Aorta (tissue), 5 donors: Measurements from ENCODE around the gene OBSCN. TPM values are rescaled to one million over a fixed set of nuclear protein-coding genes. Genes with fewer than 3 reads are reported as not detected.
"Not testable (repeated sequence)": the region's sequence is repeated elsewhere in the genome, so short reads cannot be mapped to it uniquely, and the experiment has no call there.

Experiments used
- ATAC-seq: fragments of 200-7000 bp; cut with Tn5 transposase; one replicate; pipeline ENCODE4 v1.9.1; 2022; ENCODE audit warnings: moderate library complexity; ENCODE audit not compliant: low FRiP score
- DNase-seq, 2 donors: peaks; one replicate each; pipeline ENCODE4 v3.0.0-alpha.2; 2020
- H3K27ac ChIP-seq, 2 donors: one replicate each; pipeline ENCODE4 v1.5.1; 2013; ENCODE audit warnings: low read length in 2 of 2, mild to moderate bottlenecking in 2 of 2, moderate library complexity in 2 of 2, control low read depth in 1 of 2, inconsistent platforms in 1 of 2, low read depth in 1 of 2
- H3K27me3 ChIP-seq, 2 donors: one replicate each; pipeline ENCODE4 v1.6.1; 2013; ENCODE audit warnings: control low read depth in 1 of 2, low read length in 1 of 2, mild to moderate bottlenecking in 1 of 2, moderate library complexity in 1 of 2; ENCODE audit not compliant: insufficient read depth in 2 of 2, control insufficient read depth in 1 of 2
- H3K36me3 ChIP-seq, 2 donors: one replicate each; pipeline ENCODE4 v1.6.1; 2013; ENCODE audit warnings: control low read depth in 1 of 2, low read length in 1 of 2, mild to moderate bottlenecking in 1 of 2; ENCODE audit not compliant: insufficient read depth in 2 of 2, control insufficient read depth in 1 of 2
- H3K4me1 ChIP-seq, 2 donors: one replicate each; pipeline ENCODE4 v1.6.1; 2013; ENCODE audit warnings: low read length in 2 of 2, control low read depth in 1 of 2, mild to moderate bottlenecking in 1 of 2, moderate library complexity in 1 of 2; ENCODE audit not compliant: insufficient read depth in 2 of 2, control insufficient read depth in 1 of 2
- H3K4me3 ChIP-seq, 2 donors: one replicate each; pipeline ENCODE4 v1.5.1; 2013; ENCODE audit warnings: low read length in 2 of 2, control low read depth in 1 of 2, mild to moderate bottlenecking in 1 of 2
- H3K9me3 ChIP-seq: one replicate; pipeline ENCODE4 v1.6.1; 2013; ENCODE audit warnings: mild to moderate bottlenecking, low read length; ENCODE audit not compliant: control insufficient read depth
- WGBS, 2 donors: extraction: QIAGEN DNeasy Blood & Tissue Kit; methylation state at CpG; one replicate each; pipeline ENCODE4 v1.1.7; 2013; 5-methylcytosine and 5-hydroxymethylcytosine counted together
- intact Hi-C, 2 donors: fragments of 100-400 bp; cut with DNase I; formaldehyde crosslinking; loops; one replicate each; pipeline versions ENCODE4 v1.14.2 to v1.15.0; 2022
- polyA plus RNA-seq, 2 donors: library from polyadenylated mRNA; stranded (reverse); fragments of 200-250 nt; gene quantifications; one replicate each; pipeline ENCODE4 v1.2.3, GENCODE V29; 2013
- total RNA-seq, 2 donors: library from RNA; stranded (reverse); fragmentation: NEBNext Ultra II Directional; extraction: Animal tissue kit (Norgen Biotek cat#: 25700); gene quantifications; one replicate each; pipeline ENCODE4 v1.2.1, GENCODE V29; 2021
- donor health status: healthy with polysubstance abuse.
- donor health status: Bipolar disorder and iron deficiency.
- donor health status: DM: no; HTN: no; CAD: no.
- donor health status: DM: no; HTN: no; CAD: no.
- donor health status: DM: yes; HTN: yes; CAD: no.

The OBSCN gene
- total and polyA plus RNA-seq, 4 donors = 2.0 to 19.3 (median 6.4) TPM

DNA sequence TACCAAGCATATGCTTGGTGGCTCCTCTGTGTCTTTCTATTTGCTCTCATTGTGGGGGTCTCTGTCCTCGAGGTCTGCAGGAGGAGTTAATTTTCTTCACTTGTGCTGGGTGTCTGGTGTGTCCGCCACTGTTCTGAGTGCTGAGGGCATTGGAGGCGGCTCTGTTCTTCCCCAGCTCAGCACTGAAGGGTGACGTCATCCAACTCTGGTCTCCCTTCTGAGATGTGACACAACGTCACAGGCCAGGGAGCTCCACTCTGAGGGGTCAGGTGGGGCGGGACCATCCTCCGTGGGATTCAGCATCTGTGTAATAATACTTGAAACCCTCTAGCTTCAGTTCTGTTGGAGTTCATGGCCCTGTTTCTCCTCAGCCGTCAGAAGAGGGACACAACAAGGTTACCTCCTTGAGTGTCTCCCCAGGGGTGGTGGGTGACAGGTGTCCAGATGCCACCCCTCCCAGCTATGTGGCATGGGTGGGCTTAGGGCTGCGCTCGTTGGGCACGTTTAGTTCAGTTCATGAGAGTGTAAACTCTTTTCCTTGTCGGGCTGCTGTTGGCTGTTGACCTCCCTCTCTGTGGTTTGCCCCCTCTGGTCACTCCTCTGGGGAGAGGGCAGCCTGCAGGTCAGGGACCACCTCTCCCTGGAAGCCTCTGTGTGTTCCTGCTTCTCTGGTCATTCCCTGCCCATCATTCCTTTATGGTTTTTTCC, 39.1 kb upstream of the OBSCN start:
- no peak for ATAC-seq
- WGBS, 2 donors = 78 to 81% methylated on average over 11 to 12 of the region's 12 CpGs

GRCh38 chr1:228169345-228169744, 38.5 kb upstream of the OBSCN start:
- intact Hi-C loops = loop anchor here in 1 of 2 donors (5.0 to 10.0 kb wide), 2 partner anchors 108 to 385 kb away; no protein-coding TSS in a partner anchor
- 83 to 93% methylated on average over 2 of the region's 2 CpGs for WGBS, 2 donors
- no peak for ATAC-seq
- no peaks in the 10 kb centered on the region for H3K27me3 ChIP-seq
- no peaks in the 10 kb centered on the region for H3K4me1 ChIP-seq
- H3K27ac ChIP-seq = no peak overlapping the region
- no peaks in the 10 kb centered on the region for H3K9me3 ChIP-seq
- no peak overlapping the region for H3K4me3 ChIP-seq
- no peaks in the 10 kb centered on the region for H3K36me3 ChIP-seq
- peak in 1 of 2 donors; percentile 7 for DNase-seq

More for the DNA sequence above, 39.1 kb upstream of the OBSCN start:
- H3K9me3 ChIP-seq = no peaks in the 10 kb centered on the region
- intact Hi-C loops = loop anchor here in 1 of 2 donors (5.0 to 10.0 kb wide), 2 partner anchors 109 to 384 kb away; no protein-coding TSS in a partner anchor
- no peak overlapping the region for H3K27ac ChIP-seq
- DNase-seq = peak; percentile 40 to 48
- no peaks in the 10 kb centered on the region for H3K36me3 ChIP-seq
- H3K4me1 ChIP-seq = no peaks in the 10 kb centered on the region
- no peaks in the 10 kb centered on the region for H3K27me3 ChIP-seq
- no peak overlapping the region for H3K4me3 ChIP-seq

DNA sequence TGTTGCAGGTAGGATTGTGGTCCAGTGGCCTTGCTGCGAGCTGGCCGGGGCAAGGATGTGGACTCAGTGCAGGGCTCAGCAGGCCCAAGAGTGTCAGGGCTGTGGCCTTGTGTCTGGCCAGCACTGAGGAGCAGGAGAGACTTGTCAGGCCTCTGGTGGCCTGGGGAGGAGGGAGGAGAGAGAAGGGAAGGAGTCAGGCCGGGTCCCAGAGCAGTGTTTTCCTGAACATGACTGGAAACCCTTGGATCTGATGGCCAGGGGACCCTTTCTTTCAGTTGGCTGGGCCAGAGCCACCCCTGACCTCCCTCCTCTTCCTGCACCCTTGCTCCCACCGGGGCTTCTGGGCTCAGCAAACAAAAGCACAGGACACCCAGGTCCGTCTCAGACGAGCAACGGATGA, 37.2 kb upstream of the OBSCN start:
- DNase-seq = peak in 1 of 2 donors; percentile 52
- ATAC-seq = no peak
- H3K4me3 ChIP-seq = no peak overlapping the region
- no peaks in the 10 kb centered on the region for H3K9me3 ChIP-seq
- no peaks in the 10 kb centered on the region for H3K4me1 ChIP-seq
- intact Hi-C loops = no loop called here
- no peaks in the 10 kb centered on the region for H3K36me3 ChIP-seq
- no peak overlapping the region for H3K27ac ChIP-seq
- H3K27me3 ChIP-seq = no peaks in the 10 kb centered on the region
- WGBS, 2 donors = 87 to 91% methylated on average over 7 of the region's 7 CpGs

DNA sequence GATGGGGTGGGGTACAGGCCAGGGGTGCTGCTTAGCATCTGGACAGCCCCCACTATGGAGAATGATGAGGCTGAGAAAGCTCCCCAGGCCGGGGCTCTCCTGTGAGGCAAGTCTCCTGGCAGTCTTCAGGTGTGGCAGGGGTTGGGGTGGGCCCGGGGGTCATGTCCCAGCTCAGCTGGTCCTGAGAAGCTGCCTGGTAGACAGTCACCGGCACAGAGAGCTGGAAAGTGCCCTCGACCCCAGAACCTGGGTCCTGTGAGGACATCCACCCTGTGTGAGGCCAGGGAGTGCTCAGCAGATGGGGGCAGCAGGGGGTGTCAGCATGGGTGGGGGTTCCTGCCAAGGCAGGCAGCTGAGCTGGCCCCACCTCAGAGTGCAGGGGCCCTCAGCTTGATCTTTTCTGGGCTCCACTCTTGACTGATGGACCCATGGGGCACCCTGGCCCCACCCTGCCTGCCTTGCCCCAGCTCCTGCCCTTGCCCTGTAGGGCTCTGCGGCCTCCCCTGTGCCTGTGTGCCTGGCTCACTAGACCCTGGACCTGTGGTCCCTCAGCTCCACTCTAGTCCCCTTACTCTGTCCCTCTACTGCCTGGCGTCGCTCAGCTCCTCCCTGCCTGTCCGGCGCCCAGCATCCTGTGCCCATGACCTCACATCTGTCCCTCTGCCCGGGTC, 36.5 kb upstream of the OBSCN start:
- Histone ChIP-seq H3K4me1 (no peaks in the 10 kb centered on the region), H3K4me3 (no peak overlapping the region), H3K36me3 (no peaks in the 10 kb centered on the region), H3K27ac (no peak overlapping the region), H3K9me3 (no peaks in the 10 kb centered on the region), H3K27me3 (no peaks in the 10 kb centered on the region)
- 78 to 81% methylated on average over 10 of the region's 10 CpGs for WGBS, 2 donors
- DNase-seq = peak in 1 of 2 donors; percentile 61
- ATAC-seq = no peak
- intact Hi-C loops = no loop called here

DNA sequence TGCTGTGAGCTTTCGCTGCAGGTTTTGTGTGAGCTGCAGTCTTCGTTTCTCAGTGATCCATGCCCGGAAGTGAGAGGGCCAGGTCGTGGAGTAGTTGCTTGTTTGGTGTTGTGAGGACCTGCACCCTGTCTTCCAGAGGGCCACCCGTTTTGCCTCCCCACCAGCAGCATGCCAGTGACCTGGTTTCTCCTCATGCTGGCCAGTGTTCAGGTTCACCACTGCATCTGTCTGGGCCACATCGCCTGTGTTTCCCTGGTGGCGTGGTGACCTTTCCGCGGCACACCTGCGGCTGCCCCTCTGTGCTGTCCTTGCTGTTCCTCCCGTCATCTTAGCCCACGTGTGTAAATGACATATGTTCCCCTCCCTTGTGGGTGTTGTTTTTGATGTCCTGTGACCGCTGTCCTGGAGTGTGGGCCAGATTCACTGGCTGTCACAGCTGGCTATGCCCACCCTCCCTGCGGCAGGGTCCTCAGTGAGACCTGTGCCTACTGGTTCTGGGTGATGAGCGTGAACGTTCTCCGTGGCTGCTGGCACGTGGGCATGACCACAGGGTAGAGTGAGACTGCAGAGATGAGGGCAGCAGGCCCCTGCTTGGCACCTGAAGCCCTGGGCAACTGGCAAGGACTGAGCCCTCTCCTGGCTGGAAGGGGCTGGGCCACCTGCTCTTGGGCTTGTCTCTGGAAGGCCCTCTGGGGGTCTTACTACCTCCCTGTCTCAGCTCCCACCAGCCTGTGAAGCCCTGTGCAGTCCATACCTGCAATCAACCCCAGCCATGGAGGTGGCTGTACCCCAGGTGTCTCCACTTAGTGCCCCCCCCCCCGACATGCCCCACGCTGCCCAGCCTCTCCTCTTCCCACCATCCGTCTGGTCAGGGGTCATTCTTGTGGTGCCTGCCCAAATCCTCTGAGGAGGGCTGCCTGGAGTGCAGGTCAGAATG, 35.0 kb upstream of the OBSCN start:
- ATAC-seq = no peak
- H3K4me3 ChIP-seq = no peak overlapping the region
- H3K9me3 ChIP-seq = no peaks in the 10 kb centered on the region
- peak in 1 of 2 donors; percentile 60 for DNase-seq
- WGBS, 2 donors = 85 to 86% methylated on average over 21 of the region's 21 CpGs
- H3K36me3 ChIP-seq = no peaks in the 10 kb centered on the region
- intact Hi-C loops = no loop called here
- H3K27ac ChIP-seq = no peak overlapping the region
- no peaks in the 10 kb centered on the region for H3K4me1 ChIP-seq
- H3K27me3 ChIP-seq = no peaks in the 10 kb centered on the region

DNA sequence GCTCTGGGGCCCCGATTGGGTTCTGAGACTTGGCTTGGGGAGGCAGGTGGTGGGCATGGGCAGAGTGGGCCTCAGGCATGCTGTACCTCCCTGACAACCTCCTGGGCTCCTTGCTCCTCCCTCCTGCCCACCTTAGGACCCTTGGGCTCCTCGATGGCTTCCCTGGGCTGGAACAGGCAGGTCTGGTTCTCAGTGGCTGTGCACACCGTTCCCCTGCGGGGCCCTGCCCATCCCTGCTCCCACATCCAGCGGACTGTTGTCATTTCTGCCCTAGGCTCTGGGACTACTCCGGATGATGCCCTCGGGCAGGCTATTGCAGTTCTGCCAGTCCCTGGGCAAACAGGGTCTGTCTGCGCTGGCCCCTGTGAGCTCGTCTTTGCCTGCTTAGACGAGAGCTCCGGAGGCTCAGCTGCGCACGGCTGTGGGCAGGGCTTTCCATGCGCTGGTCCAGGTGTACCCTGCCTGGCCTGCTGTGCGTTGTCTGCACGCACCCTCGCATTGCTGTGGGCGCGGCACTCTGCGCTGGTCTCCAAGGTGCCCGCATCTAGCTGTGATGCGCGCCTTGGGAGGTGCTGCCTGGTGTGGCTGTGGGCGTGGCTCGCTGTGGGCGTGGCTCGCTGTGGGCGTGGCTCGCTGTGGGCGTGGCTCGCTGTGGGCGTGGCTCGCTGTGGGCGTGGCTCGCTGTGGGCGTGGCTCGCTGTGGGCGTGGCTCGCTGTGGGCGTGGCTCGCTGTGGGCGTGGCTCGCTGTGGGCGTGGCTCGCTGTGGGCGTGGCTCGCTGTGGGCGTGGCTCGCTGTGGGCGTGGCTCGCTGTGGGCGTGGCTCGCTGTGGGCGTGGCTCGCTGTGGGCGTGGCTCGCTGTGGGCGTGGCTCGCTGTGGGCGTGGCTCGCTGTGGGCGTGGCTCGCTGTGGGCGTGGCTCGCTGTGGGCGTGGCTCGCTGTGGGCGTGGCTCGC, 34.0 kb upstream of the OBSCN start:
- H3K4me1 ChIP-seq, H3K27ac ChIP-seq, DNase-seq, H3K9me3 ChIP-seq, H3K4me3 ChIP-seq, intact Hi-C loops, ATAC-seq, H3K36me3 ChIP-seq, H3K27me3 ChIP-seq: not testable (repeated sequence)
- WGBS, 2 donors = 57 to 61% methylated on average over 30 to 39 of the region's 69 CpGs

GRCh38 chr1:228174482-228175315, 33.1 kb upstream of the OBSCN start:
- Histone ChIP-seq H3K4me3 (no peak overlapping the region), H3K27ac (no peak overlapping the region), H3K36me3 (no peaks in the 10 kb centered on the region), H3K9me3 (no peaks in the 10 kb centered on the region), H3K4me1 (no peaks in the 10 kb centered on the region), H3K27me3 (no peaks in the 10 kb centered on the region)
- ATAC-seq (no peak), DNase-seq (no peak)
- 85 to 90% methylated on average over 51 to 52 of the region's 52 CpGs for WGBS, 2 donors
- intact Hi-C loops = loop anchor here in 1 of 2 donors (5.0 kb wide), 1 partner anchor 47 kb away; no protein-coding TSS in a partner anchor
